HG03175 (cell line): ENCODE results near the gene TMEM39A.

Source experiments
- ATAC-seq: cut with Tn5 transposase; IDR thresholded peaks from one replicate; pipeline ENCODE4 v1.9.1; 2021; ENCODE audit warnings: mild to moderate bottlenecking, moderate library complexity; ENCODE audit not compliant: unreplicated experiment

TMEM39A gene

GRCh38 chr3:119456469-119456868, 6.9 kb downstream of the TMEM39A start:
- ATAC-seq, result no peak

DNA sequence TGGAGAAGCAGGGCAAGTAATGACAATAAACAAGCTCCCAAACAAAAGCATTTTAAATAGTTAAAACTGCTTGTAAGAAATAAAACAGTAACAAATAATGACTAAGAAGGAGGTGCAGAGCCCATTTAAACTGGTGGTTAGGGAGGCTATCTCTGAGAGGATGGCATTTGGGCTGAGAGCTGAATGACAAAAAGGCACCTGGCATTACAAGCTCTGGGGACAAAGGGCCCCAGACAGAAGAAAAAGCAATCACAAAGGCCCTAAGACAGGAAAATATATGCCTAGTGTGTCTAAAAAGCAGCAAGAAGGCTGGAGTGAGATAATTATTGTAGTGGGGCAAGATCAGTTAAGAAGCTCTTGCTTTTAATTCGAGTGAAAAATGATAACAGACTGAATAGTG, 9.6 kb downstream of the TMEM39A start:
- ATAC-seq, result no peak

- ATAC-seq, result no peak
Measured at GRCh38 chr3:119444590-119444989, 18.8 kb downstream of the TMEM39A start.

- ATAC-seq, result no peak
Measured at GRCh38 chr3:119443179-119443578, 20.2 kb downstream of the TMEM39A start.

GRCh38 chr3:119437691-119438258, 25.6 kb downstream of the TMEM39A start:
- ATAC-seq, result no peak

DNA sequence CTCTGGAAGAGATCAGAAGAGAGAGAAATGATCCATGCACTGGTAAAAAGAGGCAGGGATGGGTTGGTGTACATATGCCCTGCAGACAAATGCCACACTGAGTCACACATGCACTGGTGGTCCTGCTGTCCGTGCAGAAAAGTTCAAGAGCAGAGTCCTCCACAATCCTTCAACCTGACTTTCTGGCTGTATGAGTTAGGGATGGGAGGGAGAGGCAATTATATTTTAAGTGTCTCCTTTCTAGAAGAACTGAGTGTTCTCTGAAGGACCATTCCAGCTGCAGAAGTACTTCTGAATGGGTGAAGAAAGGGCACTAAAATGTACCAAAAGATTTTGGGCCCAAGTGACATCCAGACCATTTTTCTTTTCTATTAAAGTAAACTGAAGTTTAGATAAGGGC, 26.4 kb downstream of the TMEM39A start:
- no peak for ATAC-seq

DNA sequence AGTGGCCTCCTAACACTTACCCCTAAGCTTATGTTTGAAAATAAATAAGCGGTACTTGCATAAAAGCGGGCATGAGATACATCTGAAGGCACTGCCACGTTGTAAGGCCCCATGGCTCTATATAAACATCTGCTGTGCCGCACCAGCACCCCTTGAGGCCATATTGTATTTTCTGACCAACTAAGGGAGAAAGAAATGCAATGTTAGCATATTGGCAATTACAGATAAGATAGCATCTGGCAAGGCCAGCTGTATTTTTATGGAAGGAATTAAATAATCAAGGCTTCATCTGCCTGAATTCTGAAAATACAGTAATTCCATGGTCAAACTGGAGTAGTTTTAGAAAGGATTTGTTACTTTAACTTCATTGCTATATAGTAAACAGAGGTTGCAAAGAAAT, 28.7 kb downstream of the TMEM39A start:
- no peak for ATAC-seq

- ATAC-seq, result no peak
Measured at GRCh38 chr3:119433613-119434325, 29.6 kb downstream of the TMEM39A start.

DNA sequence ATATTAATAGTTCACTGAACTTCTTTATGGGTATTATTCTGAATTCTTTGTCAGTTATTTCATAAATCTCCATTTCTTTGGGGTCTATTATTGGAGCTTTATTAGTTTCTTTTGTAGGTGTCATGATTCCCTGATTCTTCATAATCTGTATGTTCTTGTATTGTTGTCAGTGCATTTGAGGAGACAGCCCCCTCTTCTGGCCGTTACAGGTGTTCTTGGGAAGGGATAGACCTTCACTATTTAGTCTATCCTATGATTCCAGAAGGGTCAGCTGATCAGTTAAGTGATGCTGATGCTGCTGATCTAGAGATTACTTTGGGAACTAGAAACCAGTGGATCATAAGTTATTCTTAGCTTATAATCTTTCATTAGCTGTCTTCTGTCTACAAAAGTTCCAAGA, 34.9 kb downstream of the TMEM39A start:
- no peak for ATAC-seq

GRCh38 chr3:119427669-119428068, 35.7 kb downstream of the TMEM39A start:
- no peak for ATAC-seq

- ATAC-seq, result no peak
Measured at GRCh38 chr3:119420196-119420595, 43.2 kb downstream of the TMEM39A start.

DNA sequence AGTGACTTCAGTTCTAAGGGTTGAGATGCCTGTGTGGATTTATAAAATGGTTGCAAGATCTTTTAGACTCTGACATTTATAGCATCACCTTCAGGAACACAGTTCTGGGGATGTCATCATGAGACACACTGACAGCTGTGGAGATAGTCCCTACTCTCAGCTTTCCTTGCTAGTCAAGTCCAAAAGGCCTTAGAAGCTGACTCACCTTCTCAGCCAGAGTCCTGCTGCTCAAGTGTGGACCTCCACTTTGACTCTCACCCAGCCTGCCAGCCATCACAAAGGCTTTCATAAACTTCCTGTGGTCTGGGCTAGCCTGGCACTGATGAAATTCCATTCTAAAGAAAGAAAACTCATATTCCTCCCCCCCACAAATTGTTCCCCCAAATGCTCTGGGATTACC, 44.8 kb downstream of the TMEM39A start:
- ATAC-seq, result no peak

DNA sequence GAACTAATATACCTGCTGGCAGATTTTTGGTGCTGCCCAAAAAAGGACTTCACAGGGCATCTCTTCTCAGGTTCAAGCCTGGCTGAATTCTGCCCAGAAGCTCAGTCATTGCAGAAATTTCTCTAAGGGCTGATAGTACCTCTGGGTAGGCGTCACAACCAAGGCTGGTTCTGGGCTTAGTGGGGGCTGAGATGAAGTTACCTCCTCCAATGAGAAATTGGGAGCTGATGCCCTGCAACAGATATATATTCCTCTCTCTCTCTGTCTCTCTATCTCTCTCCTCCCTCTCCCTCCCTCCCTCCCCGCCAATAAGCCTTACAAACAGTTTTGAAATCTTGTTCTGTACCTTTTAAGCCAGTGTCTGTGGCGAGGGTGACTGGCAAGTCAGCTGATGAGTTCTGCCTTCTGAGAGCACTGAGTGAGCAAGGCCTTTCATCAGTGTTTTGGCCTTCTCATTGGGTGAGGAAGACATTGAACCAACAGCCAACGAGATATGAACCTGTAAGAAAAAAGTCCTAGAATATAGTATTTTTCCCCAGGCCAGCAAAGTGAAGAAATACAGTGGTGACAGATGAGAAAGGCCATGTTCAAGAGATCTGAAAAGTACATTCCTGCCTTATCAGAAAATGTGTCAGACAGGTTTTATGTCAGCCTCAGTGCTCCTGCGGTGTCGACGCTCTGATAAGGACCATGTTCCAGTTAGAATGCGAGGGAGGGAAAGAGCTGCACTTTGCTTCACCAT, 45.5 kb downstream of the TMEM39A start:
- ATAC-seq, result no peak

DNA sequence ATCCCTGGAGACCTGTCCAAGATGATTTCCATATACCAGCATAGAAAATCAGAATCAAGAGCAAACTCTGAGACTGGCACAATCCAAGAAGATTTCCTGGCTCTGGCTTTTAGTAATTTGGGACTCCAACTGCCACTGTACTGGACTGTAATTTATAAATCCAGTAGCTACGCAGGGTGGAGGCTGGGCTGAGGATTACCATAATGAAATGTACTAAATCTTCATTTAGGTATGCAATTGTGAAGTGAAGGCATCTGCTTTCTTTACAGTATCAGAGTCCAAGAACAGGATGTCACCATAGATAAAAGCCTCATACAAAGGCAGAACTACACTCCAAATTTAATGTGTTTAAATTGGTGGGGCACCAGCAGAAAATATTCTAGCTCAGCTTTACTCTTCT, 46.5 kb downstream of the TMEM39A start:
- no peak for ATAC-seq

DNA sequence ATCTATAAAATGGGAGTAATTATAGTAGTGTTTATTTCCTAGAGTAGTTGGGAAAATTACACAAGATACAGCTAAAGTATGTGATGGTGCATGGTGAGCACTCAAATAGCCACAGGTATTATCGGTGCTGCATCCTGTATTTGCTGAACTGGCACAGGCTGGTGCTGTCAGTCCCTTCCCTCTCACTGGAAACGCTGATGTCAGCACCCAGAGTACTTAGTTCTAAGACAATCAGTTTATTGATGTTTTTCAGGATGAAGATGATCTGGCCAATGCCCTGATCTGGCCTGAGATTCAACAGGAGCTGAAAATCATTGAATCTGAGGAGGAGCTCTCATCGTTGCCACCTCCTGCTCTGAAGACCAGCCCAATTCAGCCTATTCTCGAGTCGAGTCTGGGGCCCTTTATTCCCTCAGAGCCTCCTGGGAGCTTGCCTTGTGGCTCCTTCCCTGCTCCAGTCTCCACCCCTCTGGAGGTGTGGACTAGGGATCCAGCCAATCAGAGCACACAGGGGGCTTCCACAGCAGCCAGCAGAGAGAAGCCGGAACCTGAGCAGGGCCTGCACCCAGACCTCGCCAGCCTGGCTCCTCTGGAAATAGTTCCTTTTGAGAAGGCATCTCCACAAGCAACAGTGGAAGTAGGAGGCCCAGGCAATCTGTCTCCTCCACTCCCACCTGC, 49.7 kb downstream of the TMEM39A start:
- ATAC-seq, result no peak

GRCh38 chr3:119409844-119410243, 53.6 kb downstream of the TMEM39A start:
- no peak for ATAC-seq

DNA sequence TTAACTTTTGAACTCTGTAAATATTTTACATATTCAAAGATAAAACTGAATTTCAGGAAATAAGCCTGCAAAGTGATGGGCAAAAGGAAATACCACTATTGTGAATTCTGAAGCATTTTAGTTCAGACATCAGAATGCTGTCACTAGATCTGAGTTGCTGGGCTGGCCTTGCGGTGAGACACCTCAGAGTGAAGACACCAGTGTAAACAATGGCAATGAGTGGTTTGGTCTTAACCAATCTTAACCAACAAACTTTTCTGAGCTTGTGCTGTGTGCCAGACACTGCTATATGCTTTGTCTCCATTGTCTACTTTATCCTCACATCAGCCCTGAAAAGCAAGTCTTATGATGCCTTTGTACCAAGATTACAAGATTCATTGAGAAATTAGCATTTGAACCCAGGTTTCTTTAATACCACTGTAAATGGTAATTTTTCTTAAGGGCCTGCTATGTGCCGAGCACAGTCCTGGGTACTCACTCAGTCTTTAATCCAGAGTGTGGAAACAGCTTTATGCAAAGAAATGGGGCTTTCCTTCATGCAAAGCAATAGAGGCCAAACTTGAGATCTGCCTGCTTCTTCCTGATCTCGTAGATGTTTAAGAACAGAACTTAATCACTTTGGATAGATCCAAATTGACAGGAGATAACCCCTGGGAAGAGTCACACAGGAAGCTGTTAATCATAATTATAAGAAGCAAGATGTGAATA, 55.0 kb downstream of the TMEM39A start:
- ATAC-seq, result no peak

DNA sequence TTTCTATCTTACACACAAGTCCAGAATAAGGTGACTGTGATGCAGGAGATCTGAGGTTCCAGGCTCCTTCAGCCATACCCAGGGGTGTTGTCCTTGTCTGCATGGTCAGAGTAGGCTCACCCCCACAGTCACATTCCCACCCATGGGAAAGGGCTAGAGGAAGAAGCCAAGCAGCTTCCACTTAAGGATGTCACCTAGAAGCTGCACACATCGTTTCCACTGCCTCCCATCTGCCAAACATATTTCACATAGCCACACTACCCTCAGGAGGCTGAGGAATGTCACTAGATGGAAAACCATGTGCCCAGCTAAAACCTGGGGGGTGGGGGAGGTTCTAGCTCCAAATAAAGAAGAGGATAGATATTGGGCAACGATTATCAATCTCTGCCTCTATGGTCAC, 58.1 kb downstream of the TMEM39A start:
- no peak for ATAC-seq

DNA sequence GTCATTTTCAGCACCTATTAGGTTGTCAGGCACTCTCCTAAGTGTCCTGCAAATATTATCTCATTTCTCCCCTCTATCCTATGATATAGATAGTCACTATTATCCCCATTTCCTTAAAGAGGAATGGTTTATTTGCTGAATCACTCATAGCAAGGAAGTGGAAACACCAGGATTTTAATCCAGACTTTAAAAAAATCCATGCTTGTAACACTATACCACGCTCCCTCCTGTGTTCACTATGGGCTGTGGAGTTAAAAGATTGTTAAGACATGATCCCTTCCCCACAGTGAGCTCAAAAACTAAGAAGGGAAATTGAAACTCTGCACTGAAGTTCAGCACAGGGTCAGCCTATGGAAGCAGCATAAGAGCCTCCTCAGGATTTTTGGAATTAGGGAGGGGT, 60.2 kb downstream of the TMEM39A start:
- ATAC-seq, result no peak

DNA sequence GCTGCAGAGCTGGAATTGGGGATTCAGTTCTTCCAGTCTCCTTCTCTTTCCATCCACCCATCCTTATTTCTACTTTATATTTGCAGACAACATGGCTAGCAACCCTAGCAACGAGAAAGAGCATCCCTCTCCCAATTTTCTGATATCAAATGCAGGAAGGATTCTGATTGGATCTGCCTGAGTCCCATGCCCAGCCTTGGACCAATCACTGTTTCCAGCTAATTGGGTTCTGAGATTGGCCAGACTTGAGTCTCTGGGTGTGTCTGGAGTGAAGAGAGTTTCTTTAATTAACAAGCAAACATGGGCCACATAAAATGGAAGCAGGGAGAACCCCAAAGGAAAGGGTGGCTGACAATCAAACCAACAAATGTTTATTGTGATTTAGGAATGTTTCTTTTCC, 60.6 kb downstream of the TMEM39A start:
- no peak for ATAC-seq
